GM18498 (cell line): ENCODE results near the gene BST1.

ENCODE experiments used
- ATAC-seq: cut with Tn5 transposase; IDR thresholded peaks from one replicate; pipeline ENCODE4 v1.9.1; 2021; ENCODE audit warnings: mild to moderate bottlenecking, moderate library complexity; ENCODE audit not compliant: unreplicated experiment

Gene BST1

GRCh38 chr4:15676039-15676438, 26.8 kb upstream of the BST1 start:
- no peak for ATAC-seq

DNA sequence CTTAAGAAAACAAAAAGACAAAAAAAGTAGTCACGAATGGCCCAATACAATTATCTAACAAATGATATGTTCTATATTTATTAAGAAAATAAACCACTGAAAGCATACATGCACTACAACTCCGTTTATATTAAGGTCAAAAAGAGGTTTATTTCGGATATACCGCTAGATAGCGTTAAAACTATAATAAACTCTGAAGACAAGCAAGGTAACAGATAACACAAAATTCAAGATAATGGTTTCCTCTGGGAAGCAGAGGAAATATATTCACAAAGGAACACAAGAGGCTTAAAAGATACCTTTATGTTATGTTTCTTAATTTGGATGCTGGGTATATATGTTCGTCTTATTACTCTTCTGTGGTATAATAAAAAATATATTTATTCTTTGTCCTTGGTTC, 26.0 kb upstream of the BST1 start:
- ATAC-seq = no peak

GRCh38 chr4:15677507-15677988, 25.3 kb upstream of the BST1 start:
- no peak for ATAC-seq

DNA sequence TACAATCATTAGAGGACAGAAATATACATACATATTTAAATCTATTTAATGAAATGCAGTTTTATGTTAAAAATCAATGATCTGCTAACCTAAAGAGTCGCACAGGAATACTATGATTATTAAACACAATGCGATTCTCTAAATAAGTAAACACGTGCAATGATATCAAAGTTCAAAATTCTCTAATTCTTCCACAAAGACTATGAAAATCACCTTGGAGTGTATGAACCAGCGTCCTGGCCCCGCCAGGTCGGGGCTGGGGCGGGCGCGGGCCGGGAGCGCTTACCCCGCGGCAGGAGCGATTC, 21.8 kb upstream of the BST1 start:
- no peak for ATAC-seq

- ATAC-seq = peak; percentile 91
Measured at GRCh38 chr4:15681372-15682241, 21.3 kb upstream of the BST1 start, which contains the start of gene FAM200B. Gene FAM200B, plus strand, starts transcription at chr4:15681827. Its CDS starts 5,151 bp downstream, at chr4:15686978.

DNA sequence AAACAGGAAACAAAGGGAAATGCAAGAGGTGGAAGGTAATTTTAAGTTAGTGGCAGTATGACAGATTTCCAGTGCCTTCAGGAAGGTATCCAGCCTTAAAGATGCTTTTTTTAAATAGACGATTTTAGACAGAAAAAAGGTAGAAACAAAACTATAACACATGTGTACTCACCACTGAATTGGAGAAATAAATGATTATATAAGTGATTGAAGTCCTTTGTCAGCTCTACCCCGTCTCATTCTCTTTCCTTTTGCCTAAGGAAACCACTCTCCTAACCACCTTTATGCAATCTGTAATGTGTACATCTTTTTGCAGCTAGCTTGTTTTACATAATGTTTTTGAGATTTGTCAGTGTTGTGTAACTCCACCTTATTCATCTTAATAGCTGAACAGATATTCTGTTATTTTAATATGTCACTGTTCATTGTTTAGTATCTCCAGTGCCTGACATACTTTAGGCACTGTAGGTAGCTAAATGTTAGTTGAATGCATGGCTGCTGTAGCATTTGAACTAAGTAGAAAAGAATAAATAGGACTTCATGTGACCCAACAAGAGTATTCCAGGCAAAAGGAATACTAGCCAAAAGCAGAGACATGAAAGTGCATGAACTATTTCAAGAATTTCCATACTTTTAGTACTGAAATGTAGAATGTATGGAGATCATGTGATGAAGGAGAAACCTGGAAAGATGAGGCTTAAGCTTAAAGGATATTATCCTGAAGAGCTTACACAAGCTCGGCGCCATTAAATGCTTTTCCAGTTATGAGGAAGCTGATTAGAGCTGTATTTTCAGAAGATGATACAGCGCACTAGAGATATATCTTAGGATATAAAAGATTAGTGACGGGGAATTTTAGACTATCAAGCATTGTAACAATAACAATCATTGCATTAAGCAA, 20.4 kb upstream of the BST1 start:
- ATAC-seq = no peak

GRCh38 chr4:15683143-15683495, 19.7 kb upstream of the BST1 start:
- ATAC-seq = no peak

DNA sequence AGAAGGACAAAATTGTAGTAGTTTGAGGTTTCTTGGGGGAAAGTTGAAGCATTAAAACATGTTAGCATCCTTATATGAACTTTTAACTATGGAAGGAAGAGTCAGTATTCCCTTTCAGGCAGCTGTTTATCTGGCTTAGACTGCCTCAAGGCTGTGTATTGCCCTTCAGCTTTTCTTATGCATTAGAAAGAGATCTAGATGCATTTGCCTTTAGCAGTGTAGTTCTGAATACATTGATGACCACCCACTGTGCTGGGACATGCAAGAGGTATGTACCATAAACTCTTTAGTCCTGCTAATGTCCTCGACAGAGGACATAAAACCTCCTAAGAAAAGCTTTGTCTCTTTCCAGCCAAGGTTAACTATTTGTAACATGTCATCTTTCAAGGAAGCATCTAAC, 18.4 kb upstream of the BST1 start:
- no peak for ATAC-seq

DNA sequence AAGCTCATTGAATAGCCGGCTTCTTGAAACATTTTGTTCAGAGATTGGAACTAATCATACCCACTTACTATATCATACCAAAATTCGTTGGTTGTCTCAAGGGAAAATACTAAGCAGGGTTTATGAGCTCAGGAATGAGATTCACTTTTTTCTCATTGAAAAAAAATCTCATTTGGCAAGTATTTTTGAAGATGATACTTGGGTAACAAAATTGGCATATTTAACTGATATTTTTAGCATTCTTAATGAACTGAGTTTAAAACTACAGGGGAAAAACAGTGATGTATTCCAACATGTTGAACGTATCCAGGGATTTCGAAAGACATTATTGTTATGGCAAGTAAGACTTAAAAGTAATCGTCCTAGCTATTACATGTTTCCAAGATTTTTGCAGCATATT, 14.8 kb upstream of the BST1 start:
- no peak for ATAC-seq

DNA sequence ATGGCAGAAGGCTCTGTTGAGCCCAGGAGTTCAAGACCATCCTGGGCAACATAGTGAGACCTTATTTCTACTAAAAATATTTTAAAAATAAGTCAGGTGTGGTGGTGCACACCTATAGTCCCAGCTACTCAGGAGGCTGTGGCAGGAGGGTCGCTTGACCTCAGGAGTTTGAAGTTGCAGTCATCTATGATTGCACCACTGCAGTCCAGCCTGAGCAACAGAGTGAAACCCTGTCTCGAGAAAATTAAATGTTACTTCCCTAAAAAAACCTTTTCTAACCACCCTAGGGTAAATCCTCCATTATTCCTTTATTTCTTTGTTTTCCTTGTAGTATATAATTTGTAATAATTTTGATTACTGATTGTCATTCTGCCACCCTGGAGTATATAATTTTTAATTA, 13.3 kb upstream of the BST1 start:
- ATAC-seq = no peak

DNA sequence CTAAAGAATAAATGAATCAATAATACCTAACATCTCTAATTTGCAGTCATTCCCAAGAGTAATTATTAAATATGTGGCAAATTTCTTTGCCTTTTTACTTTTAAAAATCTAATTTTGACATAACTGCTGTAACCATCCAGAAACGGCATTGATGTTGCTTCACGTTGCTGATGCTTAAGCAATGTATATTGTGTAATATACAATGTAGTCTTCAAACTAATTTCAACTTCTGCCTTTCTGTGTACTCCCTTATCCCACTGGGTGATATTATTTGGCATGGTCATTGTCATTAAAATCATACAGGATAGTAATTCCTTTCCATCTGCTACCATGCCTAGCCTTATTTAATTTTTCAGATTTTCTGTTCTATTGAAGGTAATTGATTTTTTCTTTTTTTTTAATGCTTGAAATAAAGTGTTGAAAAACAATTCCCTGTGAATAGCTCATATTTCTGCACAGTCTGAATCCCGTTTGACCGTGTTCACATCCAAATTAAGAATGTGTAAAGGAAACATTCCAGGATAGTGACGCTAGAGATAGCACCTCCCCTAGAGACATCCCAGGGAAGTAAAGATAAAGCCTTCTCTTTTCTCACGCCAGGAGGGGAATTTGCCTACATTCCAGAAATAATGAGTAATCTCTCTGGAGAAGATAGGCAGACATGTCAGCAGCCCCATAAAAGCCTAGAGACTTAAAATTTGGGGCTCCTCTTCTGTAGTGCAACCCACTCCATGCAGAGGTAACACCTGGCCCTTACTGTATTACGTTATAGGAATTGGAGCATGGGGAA, 12.7 kb upstream of the BST1 start:
- no peak for ATAC-seq

GRCh38 chr4:15691346-15692135, 11.3 kb upstream of the BST1 start:
- ATAC-seq = no peak

- no peak for ATAC-seq
Measured at GRCh38 chr4:15692602-15693001, 10.3 kb upstream of the BST1 start.

DNA sequence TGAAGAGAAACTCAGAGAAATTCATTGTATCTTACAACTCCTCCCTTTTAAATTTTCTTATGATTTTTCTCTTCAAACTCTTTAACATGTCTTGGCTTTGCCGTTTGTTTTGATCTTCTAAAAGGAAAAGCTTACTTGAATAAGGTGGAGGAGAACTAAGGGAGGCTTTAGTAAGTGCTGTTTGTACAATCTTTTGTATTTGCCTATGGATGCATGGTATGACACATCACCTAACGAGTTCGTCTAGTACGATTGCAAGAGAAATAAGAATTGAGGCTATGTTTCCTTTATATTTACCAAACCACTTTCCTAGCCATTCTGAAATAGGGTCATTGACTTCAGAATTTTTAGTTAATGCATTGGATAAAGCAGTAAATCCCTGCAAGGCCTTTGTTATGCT, 8.4 kb upstream of the BST1 start:
- no peak for ATAC-seq

GRCh38 chr4:15695240-15695699, 7.6 kb upstream of the BST1 start:
- no peak for ATAC-seq

GRCh38 chr4:15695729-15696128, 7.1 kb upstream of the BST1 start:
- ATAC-seq = no peak

DNA sequence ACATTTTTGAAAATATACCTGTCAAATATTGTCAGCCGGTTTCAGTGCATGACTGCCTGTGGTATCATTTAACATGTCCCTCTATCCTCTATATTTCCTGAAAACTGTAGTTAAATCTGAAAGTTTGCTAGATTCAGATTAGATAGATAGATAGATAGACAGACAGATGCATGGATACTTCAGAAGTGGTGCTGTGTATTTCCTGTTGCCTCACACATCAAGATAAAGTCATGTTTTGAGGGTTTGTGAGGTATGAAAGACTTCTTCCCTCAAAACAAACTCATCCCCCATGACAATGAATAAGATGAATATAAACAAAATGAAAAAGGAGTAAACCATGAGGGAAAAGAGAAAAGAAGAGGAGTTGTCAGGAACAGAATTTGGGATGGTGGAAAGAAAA, 6.0 kb upstream of the BST1 start:
- ATAC-seq = no peak

GRCh38 chr4:15703439-15703838, 574 bp downstream of the BST1 start:
- no peak for ATAC-seq

DNA sequence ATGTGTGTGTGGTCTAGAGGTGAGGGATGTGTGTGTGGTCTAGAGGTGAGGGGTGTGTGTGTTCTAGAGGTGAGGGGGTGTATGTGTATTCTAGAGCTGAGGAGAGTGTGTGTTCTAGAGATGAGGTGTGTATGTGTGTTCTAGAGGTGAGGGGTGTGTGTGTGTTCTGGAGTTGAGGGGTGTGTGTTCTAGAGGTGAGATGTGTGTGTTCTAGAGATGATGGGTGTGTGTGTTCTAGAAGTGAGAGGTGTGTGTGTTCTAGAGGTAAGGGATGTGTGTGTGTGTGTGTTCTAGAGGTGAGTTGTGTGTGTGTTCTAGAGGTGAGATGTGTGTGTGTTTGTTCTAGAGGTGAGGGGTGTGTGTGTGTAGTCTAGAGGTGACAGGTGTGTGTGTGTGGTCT, 1.3 kb downstream of the BST1 start:
- no peak for ATAC-seq

DNA sequence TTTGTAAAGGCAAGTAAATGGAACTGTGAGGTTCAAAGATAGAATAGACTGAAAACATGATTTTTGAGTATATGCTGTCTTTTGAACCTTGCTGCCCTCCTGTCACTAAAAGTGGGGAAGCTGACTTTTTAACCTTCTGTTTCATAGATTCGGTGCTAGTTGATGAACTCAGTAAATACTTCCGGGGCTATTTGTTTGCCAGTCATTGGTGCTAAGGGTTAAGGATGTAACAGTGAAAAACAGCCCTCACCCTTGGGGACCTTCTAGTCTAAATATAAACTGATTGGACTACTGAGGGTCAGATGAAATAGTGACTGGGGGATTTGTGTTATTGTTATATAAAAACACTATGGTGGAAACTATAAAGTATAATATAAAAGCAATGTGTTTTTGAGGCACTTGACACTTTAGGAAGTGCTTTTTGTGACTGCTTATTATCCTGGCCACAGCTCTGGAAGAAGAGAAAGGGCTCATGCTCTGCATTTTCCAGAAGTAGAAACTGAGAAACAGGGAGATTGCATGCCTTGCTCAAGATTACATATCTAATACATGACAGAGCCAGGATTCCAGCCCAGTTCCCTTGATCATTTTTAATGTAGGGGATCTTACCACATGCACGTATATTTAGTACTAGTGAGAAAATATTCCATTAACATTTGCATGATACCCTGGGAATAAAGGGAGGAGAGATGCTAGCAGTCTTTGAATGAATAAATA, 3.9 kb downstream of the BST1 start:
- no peak for ATAC-seq
